Transverse colon (tissue), 4 donors: ENCODE measurements around the gene ILDR1. TPM values are rescaled to one million over a fixed set of nuclear protein-coding genes. Genes with fewer than 3 reads are reported as not detected.

Experiments
- DNase-seq: peaks from one replicate; pipeline ENCODE4 v3.0.0-alpha.2; 2019
- H3K27ac ChIP-seq, 4 donors: fragments of 200-600 bp; sonication (generic); 2 replicates each; pipeline ENCODE4 v1.5.1; 2016 to 2018; ENCODE audit warnings: inconsistent platforms in 4 of 4
- H3K27me3 ChIP-seq: fragments of 200-600 bp; sonication (generic); 2 replicates; pipeline ENCODE4 v1.5.1; 2017; ENCODE audit warnings: inconsistent platforms
- H3K36me3 ChIP-seq, 4 donors: fragments of 200-600 bp; sonication (generic); 2 replicates each; pipeline ENCODE4 v1.5.1; 2017 to 2019; ENCODE audit warnings: inconsistent platforms in 4 of 4
- H3K4me1 ChIP-seq, 4 donors: fragments of 200-600 bp; sonication (generic); 2 replicates each; pipeline ENCODE4 v1.5.1; 2017 to 2020; ENCODE audit warnings: inconsistent platforms in 4 of 4
- H3K4me3 ChIP-seq, 4 donors: fragments of 200-600 bp; sonication (generic); 1 replicate in 1 of 4; 2 replicates in 3 of 4; pipeline versions ENCODE4 v1.5.1 to v1.6.1; 2017 to 2019; ENCODE audit warnings: inconsistent platforms in 4 of 4
- H3K9me3 ChIP-seq, 2 donors: fragments of 200-600 bp; sonication (generic); 2 replicates each; pipeline ENCODE4 v1.5.1; 2017 to 2019; ENCODE audit warnings: inconsistent platforms in 2 of 2
- CTCF ChIP-seq, 5 experiments: fragments of 200-600 bp in 3 of 5; fragments of 450-650 bp in 2 of 5; sonication (generic) in 3 of 5; IDR thresholded peaks; 1 replicate in 2 of 5; 2 replicates in 3 of 5; pipeline ENCODE4 v1.5.1; 2016 to 2017; ENCODE audit warnings: antibody characterized with exemption in 5 of 5, inconsistent platforms in 3 of 5, mild to moderate bottlenecking in 2 of 5, moderate library complexity in 1 of 5
- EP300 ChIP-seq: sonication (generic); formaldehyde crosslinking; IDR thresholded peaks from one replicate; pipeline ENCODE4 v1.6.1; 2017; ENCODE audit warnings: antibody characterized with exemption, low read depth
- POLR2A ChIP-seq: fragments of 450-650 bp; IDR thresholded peaks from one replicate; pipeline ENCODE4 v1.6.1; 2016; ENCODE audit warnings: antibody characterized with exemption, mild to moderate bottlenecking, moderate library complexity
- POLR2AphosphoS5 ChIP-seq, 3 donors: sonication (generic); formaldehyde crosslinking; IDR thresholded peaks; one replicate each; pipeline ENCODE4 v1.6.1; 2016; ENCODE audit warnings: antibody characterized with exemption in 3 of 3
- WGBS, 2 donors: methylation state at CpG; one replicate each; pipeline ENCODE4 v1.1.5; 2018; ENCODE audit warnings: low coverage in 1 of 2; 5-methylcytosine and 5-hydroxymethylcytosine counted together
- in situ Hi-C, 4 donors: fragments of 200-750 bp; cut with MboI; loops; one replicate each; pipeline versions ENCODE4 v1.15.0 to v1.15.1; 2017; ENCODE audit warnings: low sequenced_read_pairs in 3 of 4, low pct_ligation_motif_present in 1 of 4, low pct_unique_long_range_greater_than_20kb in 1 of 4
- intact Hi-C: fragments of 100-400 bp; cut with DNase I; formaldehyde crosslinking; loops from one replicate; pipeline ENCODE4 v1.15.1; 2023; ENCODE audit warnings: low total_unique reads
- total RNA-seq, 4 donors: library from RNA; depleted of rRNA; stranded (reverse); fragments of >200 nt; gene quantifications; one replicate each; pipeline ENCODE4 v1.1.0, GENCODE V29; 2016

ILDR1 gene
- total RNA-seq, 4 donors from 2014 or later = 13.8 to 27.7 (median 21.5) TPM

DNA sequence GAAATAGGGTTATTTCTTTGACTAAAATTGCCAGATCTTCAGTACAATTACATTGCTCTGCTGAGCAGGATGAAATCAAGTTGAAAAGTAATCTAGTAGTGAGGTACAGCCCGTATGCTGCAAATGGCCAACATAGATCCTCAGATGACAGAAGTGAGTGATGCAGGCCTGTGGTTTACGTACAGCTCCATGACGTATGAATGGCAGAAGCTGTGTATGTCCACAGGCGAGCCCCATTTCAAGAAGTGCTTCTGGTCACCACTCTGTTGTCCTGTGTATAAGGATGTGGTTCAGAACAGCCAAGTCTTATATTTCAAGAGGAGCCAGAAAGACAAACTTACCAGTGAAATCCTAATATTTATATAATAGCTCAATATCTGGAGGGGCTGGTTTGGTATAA is 42.3 kb upstream of the ILDR1 start:
- WGBS, 2 donors = 80 to 86% methylated on average over 1 to 4 of the region's 4 CpGs
- in situ Hi-C loops = no loop called here
- no peak overlapping the region for H3K27ac ChIP-seq
- H3K36me3 ChIP-seq = no peaks in the 10 kb centered on the region
- no peak overlapping the region for H3K4me3 ChIP-seq
- TF ChIP-seq EP300 = no peak
- no peak for TF ChIP-seq POLR2AphosphoS5 (IDR thresholded peaks at IDR 0.05)
- no peak for TF ChIP-seq POLR2A
- TF ChIP-seq CTCF (IDR thresholded peaks at IDR 0.05) = no peak
- no peaks in the 10 kb centered on the region for H3K4me1 ChIP-seq
- H3K9me3 ChIP-seq = no peaks in the 10 kb centered on the region
- no peak for DNase-seq
- H3K27me3 ChIP-seq = no peaks in the 10 kb centered on the region
- intact Hi-C loops = no loop called here

DNA sequence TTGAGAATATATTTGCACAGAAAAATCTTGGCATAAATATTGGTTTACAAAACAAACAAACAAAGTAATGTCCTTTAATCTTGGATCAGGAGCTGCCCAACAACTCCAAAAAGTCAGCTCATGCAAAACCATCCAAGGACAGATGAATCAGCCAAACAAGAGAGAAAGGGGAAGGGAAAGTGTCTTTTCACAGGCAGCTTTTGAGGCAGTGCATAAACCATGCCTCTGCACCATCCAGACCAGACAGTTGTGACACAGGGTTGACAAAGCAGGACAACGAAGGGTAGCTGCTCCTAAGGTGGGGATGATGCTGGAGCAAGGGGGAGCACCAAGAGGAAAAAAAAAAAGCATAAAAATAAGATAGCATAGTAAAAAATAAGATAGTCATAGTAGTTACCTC is 41.9 kb upstream of the ILDR1 start:
- Histone ChIP-seq H3K27ac (no peak overlapping the region), H3K4me1 (no peaks in the 10 kb centered on the region), H3K4me3 (no peak overlapping the region), H3K27me3 (no peaks in the 10 kb centered on the region), H3K9me3 (no peaks in the 10 kb centered on the region), H3K36me3 (no peaks in the 10 kb centered on the region)
- intact Hi-C loops (no loop called here), in situ Hi-C loops (no loop called here)
- 56% methylated on average over 1 of the region's 1 CpG; no CpG with 5 or more reads in 1 of the 2 donors for whole genome bisulfite sequencing, 2 donors
- DNase-seq = no peak
- no peak for TF ChIP-seq CTCF (IDR thresholded peaks at IDR 0.05)
- no peak for TF ChIP-seq POLR2A
- TF ChIP-seq POLR2AphosphoS5 (IDR thresholded peaks at IDR 0.05) = no peak
- TF ChIP-seq EP300 = no peak

DNA sequence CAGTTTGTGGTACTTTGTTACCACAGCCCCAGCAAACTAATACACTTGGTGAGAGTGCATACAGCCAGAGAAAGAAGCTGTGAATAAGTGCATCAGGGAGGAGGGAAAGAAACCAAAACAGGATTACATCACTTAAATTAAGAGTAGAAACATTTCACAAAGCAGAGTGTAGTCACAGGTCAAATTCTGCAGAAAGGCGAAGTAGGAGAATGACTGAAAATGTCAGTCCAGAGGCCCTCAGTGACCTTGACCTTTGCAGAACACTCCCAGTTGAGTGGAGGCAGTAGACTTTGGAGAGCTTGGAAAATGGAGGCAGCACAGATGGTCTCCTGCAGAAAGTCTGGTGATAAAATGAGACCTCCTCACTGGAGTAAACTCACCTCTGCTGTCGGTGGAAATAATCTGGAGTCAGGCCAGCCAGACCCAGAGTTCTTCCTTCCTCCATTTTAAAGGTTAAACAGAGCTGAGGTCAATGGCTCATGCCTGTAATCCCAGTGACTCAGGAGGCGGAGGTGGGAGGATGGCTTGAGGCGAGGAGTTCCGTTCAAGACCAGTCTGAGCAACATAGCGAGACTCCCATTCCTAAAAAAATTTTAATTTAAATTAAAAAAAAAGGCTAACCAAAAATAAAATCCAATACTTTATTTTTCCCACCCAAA is 38.1 kb upstream of the ILDR1 start:
- no peak for DNase-seq
- intact Hi-C loops (no loop called here), in situ Hi-C loops (no loop called here)
- Histone ChIP-seq H3K4me1 (no peaks in the 10 kb centered on the region), H3K27me3 (no peaks in the 10 kb centered on the region), H3K36me3 (no peaks in the 10 kb centered on the region), H3K4me3 (no peak overlapping the region), H3K27ac (no peak overlapping the region), H3K9me3 (no peaks in the 10 kb centered on the region)
- no peak for TF ChIP-seq POLR2A
- TF ChIP-seq POLR2AphosphoS5 (IDR thresholded peaks at IDR 0.05) = no peak
- no peak for TF ChIP-seq CTCF (IDR thresholded peaks at IDR 0.05)
- no peak for TF ChIP-seq EP300
- 84 to 87% methylated on average over 3 to 6 of the region's 6 CpGs for WGBS, 2 donors

- intact Hi-C loops = no loop called here
- H3K36me3 ChIP-seq = no peaks in the 10 kb centered on the region
- no peak overlapping the region for H3K27ac ChIP-seq
- no peaks in the 10 kb centered on the region for H3K4me1 ChIP-seq
- no peak for DNase-seq
- no peaks in the 10 kb centered on the region for H3K9me3 ChIP-seq
- H3K27me3 ChIP-seq = no peaks in the 10 kb centered on the region
- in situ Hi-C loops = no loop called here
- no peak for TF ChIP-seq POLR2A
- no peak for TF ChIP-seq EP300
- TF ChIP-seq POLR2AphosphoS5 (IDR thresholded peaks at IDR 0.05) = no peak
- no peak for TF ChIP-seq CTCF (IDR thresholded peaks at IDR 0.05)
- 71% methylated on average over 1 of the region's 1 CpG; no CpG with 5 or more reads in 1 of the 2 donors for WGBS, 2 donors
- H3K4me3 ChIP-seq = no peak overlapping the region
Observed at GRCh38 chr3:122058294-122058693, 36.2 kb upstream of the ILDR1 start.
